A673 (cell line): Measurements from ENCODE around the gene ESR2.

Source experiments
- EZH2 ChIP-seq: fragments of 200-600 bp; sonication (generic); IDR thresholded peaks from 2 replicates; pipeline ENCODE4 v1.6.1; 2017; ENCODE audit warnings: borderline replicate concordance, low read depth, mild to moderate bottlenecking, mixed read lengths, antibody characterized with exemption, low read length; ENCODE audit not compliant: poor library complexity, severe bottlenecking
- TF ChIP-seq, protein P1 (sequence below): fragments of 300-800, 200-600 bp; sonication (generic); conservative IDR thresholded peaks from 2 replicates; pipeline ENCODE4 v1.5.1; 2017; ENCODE audit warnings: low read depth, mild to moderate bottlenecking, antibody characterized with exemption, low read length, moderate library complexity, mixed read lengths

DNA sequence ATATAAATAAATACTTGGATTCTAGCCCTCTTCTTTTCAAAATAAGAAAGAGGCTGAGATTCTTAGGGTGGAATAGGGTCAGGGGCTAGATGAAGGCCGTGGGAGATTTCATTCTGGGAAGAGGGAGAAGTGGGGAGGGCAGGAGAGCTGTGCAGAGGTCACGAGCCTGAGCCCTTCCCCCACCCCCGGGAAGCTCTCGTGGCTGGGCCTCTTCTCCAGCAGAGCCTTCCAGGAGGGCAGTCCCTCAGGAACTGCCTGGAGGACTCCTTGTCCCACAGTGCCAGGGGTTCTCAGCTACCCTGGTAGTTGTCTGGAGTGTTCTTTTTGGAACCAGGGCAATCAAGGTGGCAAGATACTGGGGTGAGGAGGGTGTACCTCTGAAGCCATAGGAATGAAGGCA is 94.0 kb downstream of the ESR2 start:
- TF ChIP-seq, protein P1, sequence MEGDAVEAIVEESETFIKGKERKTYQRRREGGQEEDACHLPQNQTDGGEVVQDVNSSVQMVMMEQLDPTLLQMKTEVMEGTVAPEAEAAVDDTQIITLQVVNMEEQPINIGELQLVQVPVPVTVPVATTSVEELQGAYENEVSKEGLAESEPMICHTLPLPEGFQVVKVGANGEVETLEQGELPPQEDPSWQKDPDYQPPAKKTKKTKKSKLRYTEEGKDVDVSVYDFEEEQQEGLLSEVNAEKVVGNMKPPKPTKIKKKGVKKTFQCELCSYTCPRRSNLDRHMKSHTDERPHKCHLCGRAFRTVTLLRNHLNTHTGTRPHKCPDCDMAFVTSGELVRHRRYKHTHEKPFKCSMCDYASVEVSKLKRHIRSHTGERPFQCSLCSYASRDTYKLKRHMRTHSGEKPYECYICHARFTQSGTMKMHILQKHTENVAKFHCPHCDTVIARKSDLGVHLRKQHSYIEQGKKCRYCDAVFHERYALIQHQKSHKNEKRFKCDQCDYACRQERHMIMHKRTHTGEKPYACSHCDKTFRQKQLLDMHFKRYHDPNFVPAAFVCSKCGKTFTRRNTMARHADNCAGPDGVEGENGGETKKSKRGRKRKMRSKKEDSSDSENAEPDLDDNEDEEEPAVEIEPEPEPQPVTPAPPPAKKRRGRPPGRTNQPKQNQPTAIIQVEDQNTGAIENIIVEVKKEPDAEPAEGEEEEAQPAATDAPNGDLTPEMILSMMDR: no peak
- TF ChIP-seq EZH2: no peak
